IMR-90 (cell line): ENCODE data around the gene GPC5. TPM values are rescaled to one million over a fixed set of nuclear protein-coding genes. Genes with fewer than 3 reads are reported as not detected.

Experiments used
- ATAC-seq: fragments of 200-7000 bp; cut with Tn5 transposase; 2 replicates; pipeline ENCODE4 v1.9.1; 2020; ENCODE audit warnings: low read depth, mild to moderate bottlenecking, moderate library complexity
- BruUV-seq: library from RNA; stranded (reverse); fragments of 400-500 nt; replicated peaks from 2 replicates; lab custom pipeline; 2021; lab: Mats Ljungman, UMichigan
- CTCF ChIA-PET: fragments of 300-600 bp; formaldehyde crosslinking; extraction: SDS; loops from one replicate; lab custom pipeline; 2021; ENCODE audit warnings: antibody characterized with exemption; lab: Yijun Ruan, JAX
- POLR2A ChIA-PET: fragments of 300-600 bp; sonication (Branson Sonifier 250); formaldehyde crosslinking; loops from one replicate; lab custom pipeline; 2022; ENCODE audit warnings: antibody characterized with exemption; ENCODE audit not compliant: unreplicated experiment; lab: Charles Lee
- DNase-seq: peaks from one replicate; pipeline ENCODE4 v3.0.0; 2013
- H2AFZ ChIP-seq: replicated peaks from 2 replicates; pipeline ENCODE3; 2013; ENCODE audit warnings: low read length, mild to moderate bottlenecking; ENCODE audit not compliant: poor library complexity
- H2AK5ac ChIP-seq: 2 replicates; pipeline ENCODE4 v1.6.1; 2013; ENCODE audit warnings: low read depth, low read length, inconsistent platforms
- H2AK9ac ChIP-seq: replicated peaks from 2 replicates; pipeline ENCODE3; 2013; ENCODE audit warnings: mild to moderate bottlenecking, low read depth, low read length, moderate library complexity; ENCODE audit not compliant: poor library complexity
- H2BK120ac ChIP-seq: 2 replicates; pipeline ENCODE4 v1.6.1; 2013; ENCODE audit warnings: low read depth, low read length, inconsistent platforms
- H2BK15ac ChIP-seq: 3 replicates; pipeline ENCODE4 v1.6.1; 2013; ENCODE audit warnings: low read depth, low read length, inconsistent platforms
- H2BK20ac ChIP-seq: 2 replicates; pipeline ENCODE4 v1.6.1; 2013; ENCODE audit warnings: low read depth, mild to moderate bottlenecking, inconsistent platforms, low read length, moderate library complexity
- H2BK5ac ChIP-seq: 2 replicates; pipeline ENCODE4 v1.6.1; 2013; ENCODE audit warnings: mild to moderate bottlenecking, low read depth, low read length, inconsistent platforms; ENCODE audit not compliant: poor library complexity, severe bottlenecking
- H3K14ac ChIP-seq: replicated peaks from 2 replicates; pipeline ENCODE4 v1.6.1; 2013; ENCODE audit warnings: low read depth, low read length, inconsistent platforms
- H3K18ac ChIP-seq: 2 replicates; pipeline ENCODE4 v1.6.1; 2013; ENCODE audit warnings: low read depth, low read length, control low read depth
- H3K23ac ChIP-seq: 2 replicates; pipeline ENCODE4 v1.6.1; 2013; ENCODE audit warnings: low read depth, low read length, inconsistent platforms
- H3K27ac ChIP-seq: 2 replicates; pipeline ENCODE4 v1.5.1; 2013; ENCODE audit warnings: mild to moderate bottlenecking, control low read depth, low read length; ENCODE audit not compliant: insufficient read depth
- H3K27me3 ChIP-seq: 2 replicates; pipeline ENCODE4 v1.6.1; 2013; ENCODE audit warnings: low read length; ENCODE audit not compliant: control insufficient read depth, insufficient read depth
- H3K36me3 ChIP-seq: 2 replicates; pipeline ENCODE4 v1.6.1; 2013; ENCODE audit warnings: low read length, mixed read lengths; ENCODE audit not compliant: control insufficient read depth, insufficient read depth
- H3K4ac ChIP-seq: 2 replicates; pipeline ENCODE4 v1.6.1; 2013; ENCODE audit warnings: low read depth, low read length, inconsistent platforms
- H3K4me1 ChIP-seq: 2 replicates; pipeline ENCODE4 v1.6.1; 2013; ENCODE audit warnings: low read length, mixed read lengths; ENCODE audit not compliant: control insufficient read depth, insufficient read depth
- H3K4me2 ChIP-seq: 2 replicates; pipeline ENCODE4 v1.6.1; 2013; ENCODE audit warnings: low read depth, mild to moderate bottlenecking, control low read depth, low read length, moderate library complexity
- H3K4me3 ChIP-seq: 2 replicates; pipeline ENCODE4 v1.5.1; 2013; ENCODE audit warnings: low read depth, mild to moderate bottlenecking, control low read depth, low read length, moderate library complexity; ENCODE audit not compliant: insufficient read depth
- H3K56ac ChIP-seq: 2 replicates; pipeline ENCODE4 v1.6.1; 2013; ENCODE audit warnings: low read length, inconsistent platforms; ENCODE audit not compliant: insufficient read depth; ENCODE audit errors: extremely low read depth
- H3K79me1 ChIP-seq, 2 experiments: 2 replicates each; pipeline ENCODE4 v1.6.1; 2013; ENCODE audit warnings: low read length in 2 of 2, inconsistent platforms in 1 of 2, low read depth in 1 of 2
- H3K9ac ChIP-seq: 2 replicates; pipeline ENCODE4 v1.6.1; 2013; ENCODE audit warnings: low read depth, low read length, control low read depth
- H3K9me1 ChIP-seq: 2 replicates; pipeline ENCODE4 v1.6.1; 2013; ENCODE audit warnings: low read length, inconsistent platforms; ENCODE audit not compliant: insufficient read depth
- H3K9me3 ChIP-seq: 2 replicates; pipeline ENCODE4 v1.6.1; 2013; ENCODE audit warnings: low read length; ENCODE audit not compliant: control insufficient read depth, insufficient read depth
- H4K20me1 ChIP-seq: 2 replicates; pipeline ENCODE4 v1.6.1; 2013; ENCODE audit warnings: low read length, inconsistent platforms; ENCODE audit not compliant: insufficient read depth
- H4K5ac ChIP-seq: 2 replicates; pipeline ENCODE4 v1.6.1; 2013; ENCODE audit warnings: mild to moderate bottlenecking, low read depth, low read length, control low read depth
- H4K8ac ChIP-seq, 2 experiments: 2 replicates each; pipeline ENCODE4 v1.6.1; 2013; ENCODE audit warnings: low read depth in 2 of 2, low read length in 2 of 2, control low read depth in 1 of 2, inconsistent platforms in 1 of 2
- H4K91ac ChIP-seq: 2 replicates; pipeline ENCODE4 v1.6.1; 2013; ENCODE audit warnings: low read depth, low read length, inconsistent platforms; ENCODE audit not compliant: insufficient read depth
- FOS ChIP-seq: fragments of 150-350 bp; IDR thresholded peaks from 2 replicates; pipeline ENCODE4 v1.6.1; 2016; ENCODE audit warnings: low read depth, low read length
- MAZ ChIP-seq: IDR thresholded peaks from 2 replicates; pipeline ENCODE4 v1.6.1; 2012; ENCODE audit warnings: low read depth, mild to moderate bottlenecking, low read length, improper control_type of control experiment, moderate library complexity, borderline replicate concordance
- NFE2L2 ChIP-seq: fragments of 150-350 bp; IDR thresholded peaks from 2 replicates; pipeline ENCODE4 v1.6.1; 2016; ENCODE audit warnings: low read depth, mild to moderate bottlenecking, low read length
- RAD21 ChIP-seq: IDR thresholded peaks from 2 replicates; pipeline ENCODE4 v1.6.1; 2012; ENCODE audit warnings: low read length, improper control_type of control experiment
- RCOR1 ChIP-seq: IDR thresholded peaks from 2 replicates; pipeline ENCODE4 v1.6.1; 2012; ENCODE audit warnings: mild to moderate bottlenecking, low read length, improper control_type of control experiment; ENCODE audit not compliant: insufficient replicate concordance
- USF2 ChIP-seq: fragments of 150-350 bp; IDR thresholded peaks from 2 replicates; pipeline ENCODE4 v1.6.1; 2017; ENCODE audit warnings: mild to moderate bottlenecking, antibody characterized with exemption, low read length, low read depth
- WGBS, 2 experiments: methylation state at CpG; one replicate each; pipeline versions ENCODE4 v1.1.5 to v1.1.7; 2013; ENCODE audit warnings: missing lambda C conversion rate in 2 of 2; ENCODE audit not compliant: insufficient read length in 1 of 2; ENCODE audit errors: extremely low coverage in 2 of 2; 5-methylcytosine and 5-hydroxymethylcytosine counted together
- dilution Hi-C: fragments of 300-500 bp; cut with HindIII; formaldehyde crosslinking; loops from one replicate; pipeline ENCODE4 v1.14.3; 2018; ENCODE audit warnings: low sequenced_read_pairs; ENCODE audit not compliant: unreplicated experiment
- in situ Hi-C: fragments of 300-500 bp; cut with MboI; formaldehyde crosslinking; loops from 3 replicates; pipeline ENCODE4 v1.14.3; 2019; ENCODE audit warnings: low sequenced_read_pairs, inconsistent platforms, mixed read lengths
- intact Hi-C: fragments of 100-400 bp; cut with micrococcal nuclease; formaldehyde crosslinking; loops from 2 replicates; pipeline ENCODE4 v1.10.0; 2022
- polyA plus RNA-seq, 3 experiments: library from polyadenylated mRNA; depleted of rRNA; stranded (reverse); fragments of >200 nt; gene quantifications; 2 replicates each; pipeline ENCODE4 v1.2.3, GENCODE V29; 2012; ENCODE audit warnings: low replicate concordance in 1 of 3
- total RNA-seq: library from RNA; depleted of rRNA; stranded (reverse); fragments of >200 nt; gene quantifications from 2 replicates; pipeline ENCODE4 v1.2.3, GENCODE V29; 2012

The GPC5 gene
- total and polyA plus RNA-seq, 2 of the 4 experiments (the other 2 are of a cell fraction): 0.94 to 1.8 TPM

DNA sequence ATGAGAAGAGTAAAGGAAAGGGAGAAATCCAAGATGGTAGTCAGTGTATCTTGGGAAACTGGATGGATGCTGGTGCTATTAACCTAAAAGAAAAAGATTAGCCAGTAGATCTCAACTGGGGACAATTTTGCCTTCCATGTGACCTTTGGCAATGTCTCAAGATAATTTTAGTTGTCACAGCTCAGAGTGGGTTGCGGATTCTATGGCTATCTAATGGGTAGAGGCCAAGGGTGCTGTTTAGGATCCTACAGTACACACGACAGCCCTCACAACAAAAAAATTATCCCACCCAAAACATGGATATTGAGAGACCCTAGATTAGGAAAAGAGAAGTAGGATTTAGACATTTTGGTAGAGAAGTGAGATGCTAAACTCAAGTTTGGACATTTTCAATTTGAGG is 258.9 kb downstream of the GPC5 start:
- dilution Hi-C loops: no loop called here

More for the DNA sequence above, 258.9 kb downstream of the GPC5 start:
- Histone ChIP-seq H3K9ac (no peak overlapping the region), H3K23ac (no peak overlapping the region), H2BK20ac (no peak overlapping the region), H2BK15ac (no peak overlapping the region), H3K4me3 (no peak overlapping the region), H4K5ac (no peak overlapping the region), H4K8ac (no peak overlapping the region), H3K4ac (no peak overlapping the region), H3K36me3 (no peaks in the 10 kb centered on the region), H3K18ac (no peak overlapping the region), H3K79me1 (no peaks in the 10 kb centered on the region), H2AFZ (no peak overlapping the region), H2BK120ac (no peak overlapping the region), H2BK5ac (no peak overlapping the region), H2AK9ac (no peak overlapping the region), H3K9me3 (no peaks in the 10 kb centered on the region), H3K56ac (no peak overlapping the region), H3K14ac (no peak overlapping the region), H3K4me1 (no peaks in the 10 kb centered on the region), H3K27me3 (no peaks in the 10 kb centered on the region), H3K9me1 (no peaks in the 10 kb centered on the region), H4K91ac (no peak overlapping the region), H3K4me2 (no peak overlapping the region), H2AK5ac (no peak overlapping the region), H4K20me1 (no peaks in the 10 kb centered on the region), H3K27ac (no peak overlapping the region)
- no peak for ATAC-seq
- intact Hi-C loops: no loop called here
- CTCF ChIA-PET: no interaction called here
- WGBS, 2 experiments: no CpG with 5 or more reads among the region's 2 CpGs
- BruUV-seq: no TSS peak
- POLR2A ChIA-PET: no interaction called here
- TF ChIP-seq FOS: no peak
- no peak for TF ChIP-seq USF2
- TF ChIP-seq RAD21: no peak
- TF ChIP-seq NFE2L2: no peak
- TF ChIP-seq RCOR1: no peak
- no peak for TF ChIP-seq MAZ
- DNase-seq: no peak
- in situ Hi-C loops: no loop called here
